HepG2 (cell line): ENCODE results near the gene MC1R. TPM values are rescaled to one million over a fixed set of nuclear protein-coding genes. Genes with fewer than 3 reads are reported as not detected.
A peak's percentile ranks its signal among the peaks of the same experiment; 100 is the strongest.

Source experiments
- BORCS8-MEF2B ChIP-seq: sonication (generic); formaldehyde crosslinking; IDR thresholded peaks from 2 replicates; pipeline ENCODE4 v1.8.0; 2022; ENCODE audit warnings: mild to moderate bottlenecking, missing genetic modification reagents
- E2F5 ChIP-seq: sonication (generic); formaldehyde crosslinking; conservative IDR thresholded peaks from 2 replicates; pipeline ENCODE4 v1.4.0; 2020; ENCODE audit warnings: missing genetic modification reagents
- FIP1L1 ChIP-seq: fragments of 200-400 bp; formaldehyde crosslinking; IDR thresholded peaks from 2 replicates; pipeline ENCODE4 v1.6.1; 2018; ENCODE audit warnings: low read depth, mild to moderate bottlenecking, low read length, moderate library complexity, borderline replicate concordance; ENCODE audit not compliant: insufficient read depth
- HDAC2 ChIP-seq: sonication (generic); formaldehyde crosslinking; IDR thresholded peaks from 2 replicates; pipeline ENCODE4 v1.4.0; 2020; ENCODE audit warnings: missing genetic modification reagents
- MBD4 ChIP-seq: IDR thresholded peaks from 2 replicates; pipeline ENCODE4 v1.6.1; 2012; ENCODE audit warnings: low read length, inconsistent platforms, borderline replicate concordance
- SNAPC2 ChIP-seq: sonication (generic); formaldehyde crosslinking; IDR thresholded peaks from 2 replicates; pipeline ENCODE4 v1.8.1; 2022; ENCODE audit warnings: mild to moderate bottlenecking, missing genetic modification reagents
- TBL1XR1 ChIP-seq: fragments of 150-350 bp; IDR thresholded peaks from 2 replicates; pipeline ENCODE4 v1.6.1; 2014; ENCODE audit warnings: borderline replicate concordance, low read length; ENCODE audit not compliant: partially characterized antibody
- TEF ChIP-seq: sonication (generic); formaldehyde crosslinking; IDR thresholded peaks from 2 replicates; pipeline ENCODE4 v1.5.0; 2020; ENCODE audit warnings: missing genetic modification reagents
- ZBED4 ChIP-seq: sonication (generic); formaldehyde crosslinking; IDR thresholded peaks from 2 replicates; pipeline ENCODE4 v1.4.0; 2020; ENCODE audit warnings: missing genetic modification reagents, borderline replicate concordance
- ZC3H4 ChIP-seq: sonication (generic); formaldehyde crosslinking; IDR thresholded peaks from 2 replicates; pipeline ENCODE4 v1.4.0; 2020; ENCODE audit warnings: missing genetic modification reagents, borderline replicate concordance
- ZNF124 ChIP-seq: sonication (generic); formaldehyde crosslinking; IDR thresholded peaks from 2 replicates; pipeline ENCODE4 v1.4.0; 2020; ENCODE audit warnings: missing genetic modification reagents
- ZNF646 ChIP-seq: sonication (generic); formaldehyde crosslinking; IDR thresholded peaks from 2 replicates; pipeline ENCODE4 v1.9.0; 2021; ENCODE audit warnings: mild to moderate bottlenecking, missing genetic modification reagents
- ZSCAN30 ChIP-seq: sonication (generic); formaldehyde crosslinking; IDR thresholded peaks from 2 replicates; pipeline ENCODE4 v1.5.0; 2020; ENCODE audit warnings: mild to moderate bottlenecking, missing genetic modification reagents
- polyA plus RNA-seq, 8 experiments: library from polyadenylated mRNA; depleted of rRNA in 3 of 8; stranded (reverse) in 7 of 8; unstranded in 1 of 8; fragments of >200 nt; fragmentation: Illumina TruSeq in 4 of 8; extraction: Trizol in 4 of 8; gene quantifications; 2 replicates each; pipeline versions ENCODE4 v1.2.1 to v1.2.3, GENCODE V29; 2011 to 2016; ENCODE audit warnings: low read depth in 4 of 8, missing spikeins in 1 of 8, mixed read lengths in 1 of 8; ENCODE audit not compliant: insufficient read depth in 1 of 8
- total RNA-seq, 5 experiments: library from RNA; depleted of rRNA; stranded (reverse); fragments of >200 nt; fragmentation: Illumina TruSeq; extraction: Trizol; gene quantifications; 2 replicates each; pipeline ENCODE4 v1.2.3, GENCODE V29; 2016; ENCODE audit warnings: low read depth in 1 of 5

Gene MC1R
- total and polyA plus RNA-seq, 2 of the 13 experiments (the other 11 are each of a cell fraction or from before 2014, with no cell fraction given), result 9.1 to 14.8 TPM

- TF ChIP-seq E2F5, result peak; percentile 52; the same call in 1 of the 2 replicates
- no peak for TF ChIP-seq TBL1XR1
- TF ChIP-seq ZBED4 (CRISPR knock-in tag), result peak; percentile 53; the same call in 1 of the 2 replicates
- TF ChIP-seq ZNF646, result no peak
- peak; percentile 39; the same call in 1 of the 2 replicates for TF ChIP-seq ZNF124 (CRISPR knock-in tag)
- no peak for TF ChIP-seq FIP1L1
- TF ChIP-seq MBD4, result no peak
- peak; percentile 56; the same call in 1 of the 2 replicates for TF ChIP-seq TEF (CRISPR knock-in tag)
- 0 out of 2 replicates have a peak, but pooled peaks have one; percentile 21 for TF ChIP-seq SNAPC2 (CRISPR knock-in tag)
- no peak for TF ChIP-seq BORCS8-MEF2B (CRISPR knock-in tag)
- peak; percentile 70; the same call in 1 of the 2 replicates for TF ChIP-seq HDAC2 (CRISPR knock-in tag)
- peak; percentile 76 for TF ChIP-seq ZC3H4 (CRISPR knock-in tag)
- TF ChIP-seq ZSCAN30, result peak; percentile 14; the same call in 1 of the 2 replicates
Measured at GRCh38 chr16:89921702-89922476, 3.2 kb downstream of the MC1R start (continued).
